Loucy (cell line): ENCODE measurements around the gene KCNMA1.

ENCODE experiments used
- H2AFZ ChIP-seq: fragments of 200-600 bp; sonication (generic); 2 replicates; pipeline ENCODE4 v1.6.0; 2016; ENCODE audit warnings: antibody characterized with exemption, mild to moderate bottlenecking, low read length, moderate library complexity
- H3F3A ChIP-seq: fragments of 200-600 bp; 2 replicates; pipeline ENCODE4 v1.6.0; 2016; ENCODE audit warnings: antibody characterized with exemption, low read depth, mild to moderate bottlenecking
- H3K27me3 ChIP-seq: fragments of 200-600 bp; sonication (generic); 2 replicates; pipeline ENCODE4 v1.6.1; 2014; ENCODE audit warnings: low read length, mild to moderate bottlenecking; ENCODE audit not compliant: insufficient read depth, poor library complexity, severe bottlenecking
- H3K36me3 ChIP-seq: fragments of 200-600 bp; sonication (generic); 2 replicates; pipeline ENCODE4 v1.6.1; 2016; ENCODE audit warnings: low read length; ENCODE audit not compliant: insufficient read depth
- H3K4me1 ChIP-seq: fragments of 200-600 bp; sonication (generic); 2 replicates; pipeline ENCODE4 v1.5.1; 2014; ENCODE audit warnings: low read length, mild to moderate bottlenecking; ENCODE audit not compliant: insufficient read depth, poor library complexity, severe bottlenecking
- H3K4me2 ChIP-seq: fragments of 200-600 bp; sonication (generic); 2 replicates; pipeline ENCODE4 v1.6.0; 2014; ENCODE audit warnings: antibody characterized with exemption, low read length, low read depth, mild to moderate bottlenecking; ENCODE audit not compliant: poor library complexity, severe bottlenecking
- H3K4me3 ChIP-seq: fragments of 200-600 bp; sonication (generic); 2 replicates; pipeline ENCODE4 v1.5.1; 2014; ENCODE audit warnings: low read length, mild to moderate bottlenecking, mixed read lengths; ENCODE audit not compliant: poor library complexity, severe bottlenecking
- H3K79me2 ChIP-seq: fragments of 200-600 bp; sonication (generic); 2 replicates; pipeline ENCODE4 v1.6.1; 2014; ENCODE audit warnings: low read length; ENCODE audit not compliant: insufficient read depth
- H3K9ac ChIP-seq: fragments of 200-600 bp; sonication (generic); 2 replicates; pipeline ENCODE4 v1.6.0; 2014; ENCODE audit warnings: mild to moderate bottlenecking, low read depth, low read length, moderate library complexity; ENCODE audit not compliant: poor library complexity, severe bottlenecking
- H3K9me2 ChIP-seq: fragments of 200-600 bp; sonication (generic); replicated peaks from 2 replicates; pipeline ENCODE4 v1.6.1; 2016; ENCODE audit warnings: low read depth, low read length, mixed read lengths
- H3K9me3 ChIP-seq: fragments of 200-600 bp; sonication (generic); 2 replicates; pipeline ENCODE4 v1.6.1; 2014; ENCODE audit warnings: mild to moderate bottlenecking, antibody characterized with exemption, low read length, low read depth; ENCODE audit not compliant: insufficient read depth
- H4K20me1 ChIP-seq: fragments of 200-600 bp; sonication (generic); 2 replicates; pipeline ENCODE4 v1.6.0; 2014; ENCODE audit warnings: antibody characterized with exemption, low read length, mild to moderate bottlenecking; ENCODE audit not compliant: insufficient read depth, poor library complexity, severe bottlenecking
- CTCF ChIP-seq: fragments of 200-600 bp; sonication (generic); conservative IDR thresholded peaks from 2 replicates; pipeline ENCODE4 v1.5.1; 2014; ENCODE audit warnings: mild to moderate bottlenecking, antibody characterized with exemption, low read length
- EZH2phosphoT487 ChIP-seq: fragments of 200-600 bp; IDR thresholded peaks from 2 replicates; pipeline ENCODE4 v1.6.1; 2018; ENCODE audit warnings: antibody characterized with exemption, mild to moderate bottlenecking, moderate library complexity, borderline replicate concordance

KCNMA1 gene

GRCh38 chr10:77401683-77402082 lies 235.9 kb downstream of the KCNMA1 start:
- H3K27me3 ChIP-seq: no peaks in the 10 kb centered on the region
- no peak overlapping the region for H2AFZ ChIP-seq
- H3K9ac ChIP-seq: no peak overlapping the region
- H3K4me2 ChIP-seq: no peak overlapping the region
- TF ChIP-seq EZH2phosphoT487 (no peak), CTCF (no peak)
- no peaks in the 10 kb centered on the region for H3K9me2 ChIP-seq
- no peaks in the 10 kb centered on the region for H3K79me2 ChIP-seq
- H3K9me3 ChIP-seq: no peaks in the 10 kb centered on the region
- no peak overlapping the region for H3K4me3 ChIP-seq
- no peaks in the 10 kb centered on the region for H4K20me1 ChIP-seq
- H3F3A ChIP-seq: no peaks in the 10 kb centered on the region
- H3K36me3 ChIP-seq: no peaks in the 10 kb centered on the region
- peaks cover 18% of the 10 kb centered on the region for H3K4me1 ChIP-seq

GRCh38 chr10:77400033-77400432 lies 237.6 kb downstream of the KCNMA1 start:
- peaks cover 9% of the 10 kb centered on the region for H3K4me1 ChIP-seq
- no peak overlapping the region for H3K4me3 ChIP-seq
- no peaks in the 10 kb centered on the region for H3F3A ChIP-seq
- no peaks in the 10 kb centered on the region for H3K36me3 ChIP-seq
- H3K9me2 ChIP-seq: no peaks in the 10 kb centered on the region
- no peak overlapping the region for H3K9ac ChIP-seq
- H3K27me3 ChIP-seq: no peaks in the 10 kb centered on the region
- no peak overlapping the region for H3K4me2 ChIP-seq
- H4K20me1 ChIP-seq: no peaks in the 10 kb centered on the region
- no peaks in the 10 kb centered on the region for H3K9me3 ChIP-seq
- H3K79me2 ChIP-seq: no peaks in the 10 kb centered on the region
- no peak overlapping the region for H2AFZ ChIP-seq
- TF ChIP-seq CTCF (no peak), EZH2phosphoT487 (no peak)

- Histone ChIP-seq H4K20me1 (no peaks in the 10 kb centered on the region), H3K4me3 (no peak overlapping the region), H3K9me3 (no peaks in the 10 kb centered on the region), H3F3A (no peaks in the 10 kb centered on the region), H3K36me3 (no peaks in the 10 kb centered on the region), H3K79me2 (no peaks in the 10 kb centered on the region), H3K9me2 (no peaks in the 10 kb centered on the region), H3K4me2 (no peak overlapping the region), H3K9ac (no peak overlapping the region), H3K27me3 (no peaks in the 10 kb centered on the region), H2AFZ (no peak overlapping the region), H3K4me1 (peaks cover 9% of the 10 kb centered on the region)
- TF ChIP-seq CTCF (no peak), EZH2phosphoT487 (no peak)
Observed at GRCh38 chr10:77398986-77399755, 238.4 kb downstream of the KCNMA1 start.
